GM18498 (cell line): ENCODE data around the gene PKN2.
"Not testable (repeated sequence)": the region's sequence is repeated elsewhere in the genome, so short reads cannot be mapped to it uniquely, and the experiment has no call there.

ENCODE experiments used
- ATAC-seq: cut with Tn5 transposase; IDR thresholded peaks from one replicate; pipeline ENCODE4 v1.9.1; 2021; ENCODE audit warnings: mild to moderate bottlenecking, moderate library complexity; ENCODE audit not compliant: unreplicated experiment

The PKN2 gene

GRCh38 chr1:88784551-88784950 lies 100.5 kb downstream of the PKN2 start:
- ATAC-seq = no peak

- no peak for ATAC-seq
These were observed 103.2 kb downstream of the PKN2 start for GRCh38 chr1:88787023-88787903.

- ATAC-seq = no peak
These were observed 107.1 kb downstream of the PKN2 start for GRCh38 chr1:88791192-88791591.

GRCh38 chr1:88799491-88799890 lies 115.4 kb downstream of the PKN2 start:
- no peak for ATAC-seq

GRCh38 chr1:88800382-88801051 lies 116.4 kb downstream of the PKN2 start:
- no peak for ATAC-seq

- no peak for ATAC-seq
These were observed 117.6 kb downstream of the PKN2 start for GRCh38 chr1:88801575-88802208.

GRCh38 chr1:88802404-88802803 lies 118.3 kb downstream of the PKN2 start:
- no peak for ATAC-seq

- ATAC-seq = no peak
These were observed 118.9 kb downstream of the PKN2 start for GRCh38 chr1:88802950-88803349.

GRCh38 chr1:88803444-88803843 lies 119.4 kb downstream of the PKN2 start:
- no peak for ATAC-seq

- no peak for ATAC-seq
These were observed 128.3 kb downstream of the PKN2 start for GRCh38 chr1:88812366-88812765.

GRCh38 chr1:88813471-88813870 lies 129.4 kb downstream of the PKN2 start:
- no peak for ATAC-seq

GRCh38 chr1:88819642-88820041 lies 135.6 kb downstream of the PKN2 start:
- not testable (repeated sequence) for ATAC-seq

- no peak for ATAC-seq
These were observed 141.6 kb downstream of the PKN2 start for GRCh38 chr1:88825721-88826120.

GRCh38 chr1:88847643-88848042 lies 163.6 kb downstream of the PKN2 start:
- ATAC-seq = no peak

- no peak for ATAC-seq
These were observed 167.4 kb downstream of the PKN2 start for GRCh38 chr1:88851303-88852063.

GRCh38 chr1:88867743-88868521 lies 183.9 kb downstream of the PKN2 start:
- no peak for ATAC-seq

- not testable (repeated sequence) for ATAC-seq
These were observed 185.6 kb downstream of the PKN2 start for GRCh38 chr1:88869644-88870043.

- ATAC-seq = no peak
These were observed 189.8 kb downstream of the PKN2 start for GRCh38 chr1:88873737-88874349.

- no peak for ATAC-seq
These were observed 191.5 kb downstream of the PKN2 start for GRCh38 chr1:88875595-88875994.
